ENCODE data around the gene DNAJC3. TPM values are rescaled to one million over a fixed set of nuclear protein-coding genes. Genes with fewer than 3 reads are reported as not detected.

Gene DNAJC3
- total RNA-seq, 1 donor from 2014 or later: 51.7 TPM

GRCh38 chr13:95722241-95722640 lies 45.3 kb downstream of the DNAJC3 start:
- no peaks in the 10 kb centered on the region for H3K4me1 Mint-ChIP-seq (ENCODE audit: low read depth, unreplicated experiment)
- H3K4me3 ChIP-seq (ENCODE audit: insufficient read depth, low read depth, low read length): no peak overlapping the region
- H3K36me3 Mint-ChIP-seq (ENCODE audit: low read depth, unreplicated experiment): peaks cover 9% of the 10 kb centered on the region
- no peaks in the 10 kb centered on the region for H3K9me3 Mint-ChIP-seq (ENCODE audit: unreplicated experiment)
- H3K9ac ChIP-seq (ENCODE audit: low read length): no peak overlapping the region
- H3K4me1 ChIP-seq (ENCODE audit: insufficient read depth, low read length): no peaks in the 10 kb centered on the region
- DNase-seq (ENCODE audit: low read depth): no peak
- H3K27ac Mint-ChIP-seq (ENCODE audit: unreplicated experiment): no peak overlapping the region
- H4K20me1 ChIP-seq (ENCODE audit: insufficient read depth, low read length): peaks cover 41% of the 10 kb centered on the region
- no peak overlapping the region for H3K27ac ChIP-seq (ENCODE audit: low read depth, low read length)
- H3K27me3 Mint-ChIP-seq (ENCODE audit: low read depth, unreplicated experiment): no peaks in the 10 kb centered on the region
- no peak overlapping the region for H3K4me2 ChIP-seq (ENCODE audit: low read length)
- H3K9me3 ChIP-seq (ENCODE audit: insufficient read depth, low read depth, low read length): no peaks in the 10 kb centered on the region
- FAIRE-seq: no peak
- H3K79me2 ChIP-seq (ENCODE audit: insufficient read depth, low read length): peaks cover 35% of the 10 kb centered on the region
- no peak overlapping the region for H3K4me3 Mint-ChIP-seq (ENCODE audit: unreplicated experiment)
- no peaks in the 10 kb centered on the region for H3K27me3 ChIP-seq (ENCODE audit: insufficient read depth, low read length)
- no peak for TF ChIP-seq EZH2 (IDR thresholded peaks at IDR 0.05; ENCODE audit: insufficient read depth, low read length)
- TF ChIP-seq CTCF (IDR thresholded peaks at IDR 0.05; ENCODE audit: insufficient read depth, low read depth, low read length): no peak
- H3K36me3 ChIP-seq (ENCODE audit: insufficient read depth, low read length): peaks cover 3% of the 10 kb centered on the region
- no peak overlapping the region for H2AFZ ChIP-seq (ENCODE audit: low read depth, low read length)

GRCh38 chr13:95723438-95723837 lies 46.5 kb downstream of the DNAJC3 start:
- Histone ChIP-seq H4K20me1 (ENCODE audit: insufficient read depth, low read length) (peaks cover 46% of the 10 kb centered on the region), H3K36me3 (ENCODE audit: insufficient read depth, low read length) (peaks cover 3% of the 10 kb centered on the region), H3K79me2 (ENCODE audit: insufficient read depth, low read length) (peaks cover 41% of the 10 kb centered on the region), H3K4me1 (ENCODE audit: insufficient read depth, low read length) (no peaks in the 10 kb centered on the region), H3K9me3 (ENCODE audit: insufficient read depth, low read depth, low read length) (no peaks in the 10 kb centered on the region), H3K27me3 (ENCODE audit: insufficient read depth, low read length) (no peaks in the 10 kb centered on the region), H2AFZ (ENCODE audit: low read depth, low read length) (no peak overlapping the region), H3K4me3 (ENCODE audit: insufficient read depth, low read depth, low read length) (no peak overlapping the region), H3K4me2 (ENCODE audit: low read length) (no peak overlapping the region), H3K9ac (ENCODE audit: low read length) (no peak overlapping the region), H3K27ac (ENCODE audit: low read depth, low read length) (no peak overlapping the region)
- H3K27me3 Mint-ChIP-seq (ENCODE audit: low read depth, unreplicated experiment): no peaks in the 10 kb centered on the region
- H3K4me3 Mint-ChIP-seq (ENCODE audit: unreplicated experiment): no peak overlapping the region
- TF ChIP-seq EZH2 (IDR thresholded peaks at IDR 0.05; ENCODE audit: insufficient read depth, low read length) (no peak), CTCF (IDR thresholded peaks at IDR 0.05; ENCODE audit: insufficient read depth, low read depth, low read length) (no peak)
- H3K9me3 Mint-ChIP-seq (ENCODE audit: unreplicated experiment): no peaks in the 10 kb centered on the region
- H3K27ac Mint-ChIP-seq (ENCODE audit: unreplicated experiment): no peak overlapping the region
- no peaks in the 10 kb centered on the region for H3K4me1 Mint-ChIP-seq (ENCODE audit: low read depth, unreplicated experiment)
- peaks cover 7% of the 10 kb centered on the region for H3K36me3 Mint-ChIP-seq (ENCODE audit: low read depth, unreplicated experiment)
- FAIRE-seq (no peak), DNase-seq (ENCODE audit: low read depth) (no peak)

GRCh38 chr13:95724252-95724651 lies 47.3 kb downstream of the DNAJC3 start:
- Histone ChIP-seq H3K36me3 (ENCODE audit: insufficient read depth, low read length) (peaks cover 3% of the 10 kb centered on the region), H3K79me2 (ENCODE audit: insufficient read depth, low read length) (peaks cover 40% of the 10 kb centered on the region), H4K20me1 (ENCODE audit: insufficient read depth, low read length) (peaks cover 44% of the 10 kb centered on the region), H3K27ac (ENCODE audit: low read depth, low read length) (no peak overlapping the region), H2AFZ (ENCODE audit: low read depth, low read length) (no peak overlapping the region), H3K27me3 (ENCODE audit: insufficient read depth, low read length) (no peaks in the 10 kb centered on the region), H3K4me1 (ENCODE audit: insufficient read depth, low read length) (no peaks in the 10 kb centered on the region), H3K4me2 (ENCODE audit: low read length) (no peak overlapping the region), H3K9me3 (ENCODE audit: insufficient read depth, low read depth, low read length) (no peaks in the 10 kb centered on the region), H3K4me3 (ENCODE audit: insufficient read depth, low read depth, low read length) (no peak overlapping the region), H3K9ac (ENCODE audit: low read length) (no peak overlapping the region)
- Mint-ChIP-seq H3K27ac (ENCODE audit: unreplicated experiment) (no peak overlapping the region), H3K4me3 (ENCODE audit: unreplicated experiment) (no peak overlapping the region), H3K27me3 (ENCODE audit: low read depth, unreplicated experiment) (no peaks in the 10 kb centered on the region), H3K9me3 (ENCODE audit: unreplicated experiment) (no peaks in the 10 kb centered on the region), H3K4me1 (ENCODE audit: low read depth, unreplicated experiment) (no peaks in the 10 kb centered on the region), H3K36me3 (ENCODE audit: low read depth, unreplicated experiment) (peaks cover 4% of the 10 kb centered on the region)
- FAIRE-seq: no peak
- TF ChIP-seq CTCF (IDR thresholded peaks at IDR 0.05; ENCODE audit: insufficient read depth, low read depth, low read length): no peak
- TF ChIP-seq EZH2 (IDR thresholded peaks at IDR 0.05; ENCODE audit: insufficient read depth, low read length): no peak
- DNase-seq (ENCODE audit: low read depth): no peak
